GM21717 (cell line): ENCODE results near the gene FNDC3A.
"Not testable (repeated sequence)": the region's sequence is repeated elsewhere in the genome, so short reads cannot be mapped to it uniquely, and the experiment has no call there.

ENCODE experiments used
- ATAC-seq: cut with Tn5 transposase; IDR thresholded peaks from one replicate; pipeline ENCODE4 v1.9.1; 2021; ENCODE audit warnings: mild to moderate bottlenecking, moderate library complexity; ENCODE audit not compliant: unreplicated experiment

The FNDC3A gene

DNA sequence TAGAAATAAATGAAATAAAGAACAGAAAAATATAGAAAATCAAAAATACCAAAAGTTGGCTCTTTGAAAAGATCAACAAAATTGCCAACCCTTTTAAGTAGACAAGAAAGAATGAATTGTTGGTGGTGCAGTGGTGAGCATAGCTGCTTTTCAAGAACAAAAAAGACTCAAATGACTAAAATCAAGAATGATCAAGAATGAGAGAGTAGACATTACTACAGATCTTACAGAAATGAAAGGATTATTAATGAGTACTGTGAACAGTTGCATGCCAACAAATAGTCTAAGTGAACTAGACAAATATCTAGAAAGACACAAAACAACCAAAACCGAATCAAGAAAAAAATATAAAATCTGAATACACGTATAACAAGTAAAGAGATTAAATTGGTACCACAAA, 53.9 kb downstream of the FNDC3A start:
- ATAC-seq = no peak

- ATAC-seq = no peak
These were observed 54.5 kb downstream of the FNDC3A start for GRCh38 chr13:49030213-49030612.

DNA sequence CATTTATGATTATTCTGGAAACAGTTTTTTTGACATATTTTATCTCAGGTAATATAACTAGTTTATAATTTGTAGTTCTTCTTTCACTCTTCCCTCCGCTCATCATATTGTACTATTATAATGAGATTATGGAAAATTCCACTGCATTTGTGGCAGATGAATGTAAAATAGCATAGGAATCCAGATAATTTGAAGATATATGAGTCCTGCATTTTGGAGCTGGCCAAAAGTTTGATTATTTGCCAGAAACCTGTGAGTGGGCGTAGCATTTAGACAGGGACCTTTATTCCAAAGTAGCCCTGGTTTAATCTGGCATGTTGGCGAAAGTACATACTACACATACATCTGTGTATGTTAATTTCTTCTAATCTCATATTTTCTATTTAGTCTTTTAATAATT, 65.2 kb downstream of the FNDC3A start:
- ATAC-seq = no peak

DNA sequence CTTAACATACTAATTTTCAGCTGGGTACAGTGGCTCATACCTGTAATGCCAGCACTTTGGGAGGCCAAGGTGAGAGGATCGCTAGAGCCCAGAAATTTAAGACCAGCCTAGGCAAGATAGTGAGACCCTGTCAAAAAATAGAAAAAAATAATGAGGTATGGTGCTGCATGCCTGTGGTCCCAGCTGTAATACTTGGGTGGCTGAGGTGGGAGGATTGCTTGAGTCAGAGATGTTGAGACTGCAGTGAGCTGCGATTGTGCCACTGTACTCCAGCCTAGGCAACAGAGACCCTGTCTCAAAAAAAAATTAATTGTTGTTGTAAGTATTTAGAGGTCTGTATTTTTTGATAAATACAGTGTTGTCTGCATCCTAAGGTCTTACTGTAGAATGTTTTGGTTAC, 66.8 kb downstream of the FNDC3A start:
- no peak for ATAC-seq

GRCh38 chr13:49044008-49044407, 68.3 kb downstream of the FNDC3A start:
- no peak for ATAC-seq

GRCh38 chr13:49044836-49045235, 69.1 kb downstream of the FNDC3A start:
- ATAC-seq = no peak

GRCh38 chr13:49046002-49046401, 70.3 kb downstream of the FNDC3A start:
- no peak for ATAC-seq

DNA sequence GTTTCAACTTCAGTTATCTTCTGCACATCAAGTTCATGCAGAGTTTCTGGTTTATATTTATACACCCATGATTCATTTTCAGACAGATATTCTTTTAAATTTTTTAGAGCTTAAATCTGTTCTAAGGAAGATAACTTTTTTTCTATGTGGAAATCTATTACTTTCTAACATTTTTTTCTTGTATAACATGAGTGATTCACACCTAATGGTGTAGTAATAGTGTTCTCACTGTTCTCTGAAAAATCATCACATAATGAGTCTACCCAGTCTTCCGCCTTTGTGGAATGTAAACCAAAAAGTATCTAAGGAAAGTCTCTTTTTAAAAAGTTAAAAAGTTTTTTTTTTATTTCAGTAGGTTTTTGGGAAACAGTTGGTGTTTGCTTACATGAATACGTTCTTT, 70.8 kb downstream of the FNDC3A start:
- ATAC-seq = no peak

DNA sequence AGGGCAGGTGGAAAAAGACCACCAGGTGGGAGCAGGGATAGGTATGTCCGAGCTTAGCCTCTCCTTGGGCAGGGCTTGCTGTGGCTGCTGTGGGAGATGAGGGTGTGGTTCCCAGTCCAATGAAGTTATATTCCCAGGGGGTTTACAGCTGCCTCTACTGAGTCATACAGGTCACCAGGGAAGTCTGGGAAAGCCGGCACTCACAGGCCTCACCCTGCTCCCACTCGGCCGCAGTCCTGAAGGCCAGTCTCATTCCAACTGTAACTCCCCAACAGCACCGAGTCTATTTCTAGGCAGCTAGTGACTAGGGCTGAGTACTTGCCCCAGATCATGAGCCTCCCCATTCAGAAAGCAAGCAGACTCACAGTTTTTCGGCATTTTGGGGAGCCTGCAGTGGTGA, 77.1 kb downstream of the FNDC3A start:
- no peak for ATAC-seq

- no peak for ATAC-seq
These were observed 77.5 kb downstream of the FNDC3A start for GRCh38 chr13:49053215-49053614.

DNA sequence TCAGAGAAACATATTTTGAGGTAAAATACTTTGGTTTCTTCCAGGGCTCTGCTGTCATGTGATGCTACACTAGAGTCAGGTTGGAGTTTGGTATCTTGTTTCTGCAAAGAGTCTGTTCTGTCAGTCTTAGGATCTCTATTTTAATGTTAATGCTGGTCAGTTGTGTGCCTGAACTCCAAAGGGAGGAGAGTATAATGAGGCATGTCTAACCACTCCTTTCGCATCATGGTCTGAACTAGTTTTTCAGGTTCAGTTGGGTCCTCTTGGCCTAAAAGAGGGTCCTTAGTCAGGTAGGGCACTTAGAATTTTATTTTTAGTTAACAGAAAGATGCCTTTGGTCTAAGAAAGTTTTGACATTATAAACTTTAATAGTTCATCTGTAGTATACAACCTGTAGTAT, 78.2 kb downstream of the FNDC3A start:
- ATAC-seq = no peak

GRCh38 chr13:49055021-49055420, 79.3 kb downstream of the FNDC3A start:
- ATAC-seq = no peak

- no peak for ATAC-seq
These were observed 81.5 kb downstream of the FNDC3A start for GRCh38 chr13:49057176-49057575.

DNA sequence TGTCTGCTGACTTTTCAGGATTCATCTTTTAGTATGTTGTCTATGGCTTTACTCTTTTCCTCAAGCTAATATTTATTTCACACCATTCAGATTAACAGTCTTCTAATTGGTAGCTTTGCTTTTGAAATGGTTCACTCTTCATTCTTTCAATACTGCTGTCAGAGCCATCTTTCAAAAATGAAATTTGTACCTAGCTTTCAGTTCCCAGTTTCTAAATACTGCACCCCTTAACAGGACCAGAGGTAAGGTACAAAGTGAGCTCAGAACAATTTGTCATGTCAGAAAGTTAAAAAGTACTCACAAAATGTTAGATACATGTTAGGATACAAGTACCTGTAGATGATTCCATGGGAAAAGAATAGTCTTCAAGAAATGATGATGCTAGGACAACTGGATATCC, 83.0 kb downstream of the FNDC3A start:
- ATAC-seq = no peak

DNA sequence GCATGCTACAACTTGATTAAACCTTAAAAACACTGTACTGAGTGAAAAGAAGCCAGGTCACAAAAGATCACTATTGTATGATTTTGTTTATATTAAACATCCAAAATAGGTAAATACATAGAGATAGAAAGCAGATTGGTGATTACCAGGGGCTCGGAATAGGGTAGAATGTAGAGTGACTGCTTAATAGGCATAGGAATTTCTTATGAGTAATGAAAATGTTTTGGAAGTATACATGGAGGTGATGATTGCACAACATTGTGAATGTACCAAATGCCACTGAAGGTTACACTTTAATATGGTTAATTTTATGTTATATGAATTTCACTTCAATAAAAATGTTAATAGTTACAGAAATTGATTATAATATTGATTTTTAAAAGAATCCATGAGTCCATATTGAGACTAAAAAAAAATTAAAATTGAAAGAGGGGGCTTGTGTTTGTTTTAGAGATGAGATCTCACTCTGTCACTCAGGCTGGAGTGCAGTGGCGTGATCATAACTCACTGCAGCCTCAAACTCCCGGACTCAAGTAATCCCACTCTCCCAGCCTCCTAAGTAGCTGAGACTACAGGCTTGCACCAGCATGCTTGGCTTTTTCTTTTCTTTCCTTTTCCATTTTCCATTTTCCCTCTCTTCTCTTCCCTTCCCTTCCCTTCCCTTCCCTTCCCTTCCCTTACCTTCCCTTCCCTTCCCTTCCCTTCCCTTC, 85.1 kb downstream of the FNDC3A start:
- no peak for ATAC-seq

DNA sequence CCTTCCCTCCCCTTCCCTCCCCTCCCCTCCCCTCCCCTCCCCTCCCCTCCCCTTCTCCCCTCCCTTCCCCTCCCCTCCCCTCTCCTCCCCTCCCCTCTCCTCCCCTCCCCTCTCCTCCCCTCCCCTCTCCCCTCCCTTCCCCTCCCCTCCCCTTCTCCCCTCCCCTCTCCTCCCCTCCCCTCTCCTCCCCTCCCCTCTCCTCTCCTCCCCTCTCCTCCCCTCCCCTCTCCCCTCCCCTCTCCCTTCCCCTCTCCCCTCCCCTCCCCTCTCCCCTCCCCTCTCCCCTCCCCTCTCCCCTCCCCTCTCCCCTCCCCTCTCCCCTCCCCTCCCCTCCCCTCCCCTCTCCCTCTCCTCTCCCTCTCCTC, 85.7 kb downstream of the FNDC3A start:
- ATAC-seq = not testable (repeated sequence)

GRCh38 chr13:49062297-49062896, 86.7 kb downstream of the FNDC3A start:
- ATAC-seq = no peak

- ATAC-seq = no peak
These were observed 87.3 kb downstream of the FNDC3A start for GRCh38 chr13:49063011-49063410.

DNA sequence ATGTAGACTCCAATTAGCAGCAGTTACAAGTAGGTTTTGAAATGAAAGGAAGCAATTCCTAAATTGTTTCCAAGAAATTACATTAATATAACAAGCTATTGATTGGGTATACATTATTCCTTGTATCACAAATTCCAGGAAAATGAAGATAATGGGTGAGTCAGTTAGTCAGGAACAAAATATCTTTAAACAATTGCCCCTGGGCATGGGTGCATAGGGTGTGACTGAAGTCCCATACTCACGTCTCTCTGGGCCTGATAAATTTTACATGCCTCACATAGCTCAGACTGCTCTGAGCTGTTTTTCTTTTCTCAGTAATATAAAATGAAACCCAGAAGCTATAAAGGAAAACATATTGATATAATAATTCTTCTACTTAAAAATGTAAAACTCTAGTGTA, 87.8 kb downstream of the FNDC3A start:
- no peak for ATAC-seq

DNA sequence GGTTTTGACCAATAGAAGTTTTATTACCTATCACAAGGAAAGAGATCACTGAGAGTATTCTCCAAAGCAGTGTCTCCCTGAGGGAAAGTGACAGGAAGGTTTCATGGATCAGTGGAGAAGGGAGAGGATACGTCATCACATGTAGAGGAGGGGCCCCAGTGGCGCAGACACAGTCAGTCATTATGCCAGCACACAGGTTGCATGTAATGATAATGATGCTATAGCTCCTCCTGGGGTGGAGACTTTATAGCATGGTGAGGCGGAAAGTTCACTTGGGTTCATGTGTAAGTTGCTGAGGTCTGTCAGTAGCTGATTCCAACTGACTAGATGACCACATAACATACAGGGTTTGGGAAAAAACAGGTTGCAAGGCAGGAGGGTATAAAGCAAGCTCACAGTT, 88.8 kb downstream of the FNDC3A start:
- no peak for ATAC-seq

GRCh38 chr13:49066856-49067255, 91.1 kb downstream of the FNDC3A start:
- ATAC-seq = no peak

- ATAC-seq = not testable (repeated sequence)
These were observed 92.8 kb downstream of the FNDC3A start for GRCh38 chr13:49068498-49068897.

GRCh38 chr13:49070021-49070420, 94.3 kb downstream of the FNDC3A start:
- not testable (repeated sequence) for ATAC-seq
